ENCODE results near the gene JHY. TPM values are rescaled to one million over a fixed set of nuclear protein-coding genes. Genes with fewer than 3 reads are reported as not detected.

The JHY gene
- total RNA-seq, 1 experiment from 2014 or later: 4.8 TPM

DNA sequence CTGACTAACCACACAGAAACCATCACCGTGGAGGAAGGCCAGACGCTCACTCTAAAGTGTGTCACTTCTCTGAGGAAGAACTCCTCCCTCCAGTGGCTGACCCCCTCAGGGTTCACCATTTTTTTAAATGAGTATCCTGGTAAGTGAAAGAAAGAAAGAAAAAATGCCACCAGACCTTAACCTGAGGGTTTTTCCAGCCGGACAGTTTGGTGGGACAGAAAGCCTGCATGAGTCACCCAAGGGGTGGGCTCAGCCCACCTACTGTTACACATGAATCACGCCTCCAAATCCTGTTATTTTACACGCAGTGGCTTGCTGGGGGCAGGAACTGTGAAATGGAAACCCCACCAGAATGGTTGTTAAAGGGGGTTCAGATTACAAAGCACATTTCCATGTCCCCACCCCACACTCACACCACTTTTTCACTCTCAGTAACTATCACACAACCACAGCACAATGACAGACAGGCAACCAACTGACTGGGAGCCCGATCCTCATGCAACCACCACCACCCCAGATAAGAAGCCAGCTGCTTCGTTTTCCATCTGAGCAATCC is 32.4 kb upstream of the JHY start:
- H4K20me1 ChIP-seq (ENCODE audit: insufficient read depth): no peaks in the 10 kb centered on the region
- no peaks in the 10 kb centered on the region for H3K9me3 ChIP-seq (ENCODE audit: control insufficient read depth in 1 of 2, insufficient read depth in 1 of 2, low read depth in 1 of 2, low read length in 2 of 2)
- H3K4me1 ChIP-seq (ENCODE audit: control insufficient read depth in 1 of 2, insufficient read depth in 2 of 2, low read length in 2 of 2): peaks cover 0 to 22% of the 10 kb centered on the region in 2 experiments; a peak in 2 of 4 replicates
- no peaks in the 10 kb centered on the region for H3K9me2 ChIP-seq (ENCODE audit: insufficient read depth)
- H3K4me2 ChIP-seq (ENCODE audit: low read length): no peak overlapping the region
- no peak overlapping the region for H3K27ac ChIP-seq (ENCODE audit: low read depth, low read length)
- no peak for TF ChIP-seq EGR1 (IDR thresholded peaks at IDR 0.05; ENCODE audit: low read depth)
- ATAC-seq: no peak
- POLR2A ChIA-PET: no interaction called here
- no peak for DNase-seq (ENCODE audit: low read depth, low spot score)
- no TSS peak for BruUV-seq (replicated peaks)
- CTCF ChIA-PET: interaction anchor here (1.3 kb wide), 1 partner anchor 221 kb away, joined by 3 read pairs; no protein-coding TSS in a partner anchor
- RAD21 ChIA-PET (ENCODE audit: low non-redundant PET in 1 of 2, low total read pairs in 2 of 2, uncharacterized antibody in 2 of 2, unreplicated experiment in 2 of 2): no interaction called here
- H3K79me2 ChIP-seq (ENCODE audit: insufficient read depth, low read length): no peaks in the 10 kb centered on the region
- H2AFZ ChIP-seq (ENCODE audit: low read depth, low read length, poor library complexity, severe bottlenecking): peak overlapping the region; percentile 50
- no peaks in the 10 kb centered on the region for H3K36me3 ChIP-seq (ENCODE audit: control insufficient read depth in 1 of 2, insufficient read depth in 2 of 2, low read length in 2 of 2)
- intact Hi-C loops (cut with micrococcal nuclease): no loop called here
- H3K27me3 ChIP-seq (ENCODE audit: insufficient read depth, low read length): no peaks in the 10 kb centered on the region
- H3K4me3 ChIP-seq (replicated peaks in 1 of 2; ENCODE audit: low read depth in 1 of 2, low read length in 2 of 2): no peak overlapping the region
- H3K9ac ChIP-seq (ENCODE audit: low read length): no peak overlapping the region

DNA sequence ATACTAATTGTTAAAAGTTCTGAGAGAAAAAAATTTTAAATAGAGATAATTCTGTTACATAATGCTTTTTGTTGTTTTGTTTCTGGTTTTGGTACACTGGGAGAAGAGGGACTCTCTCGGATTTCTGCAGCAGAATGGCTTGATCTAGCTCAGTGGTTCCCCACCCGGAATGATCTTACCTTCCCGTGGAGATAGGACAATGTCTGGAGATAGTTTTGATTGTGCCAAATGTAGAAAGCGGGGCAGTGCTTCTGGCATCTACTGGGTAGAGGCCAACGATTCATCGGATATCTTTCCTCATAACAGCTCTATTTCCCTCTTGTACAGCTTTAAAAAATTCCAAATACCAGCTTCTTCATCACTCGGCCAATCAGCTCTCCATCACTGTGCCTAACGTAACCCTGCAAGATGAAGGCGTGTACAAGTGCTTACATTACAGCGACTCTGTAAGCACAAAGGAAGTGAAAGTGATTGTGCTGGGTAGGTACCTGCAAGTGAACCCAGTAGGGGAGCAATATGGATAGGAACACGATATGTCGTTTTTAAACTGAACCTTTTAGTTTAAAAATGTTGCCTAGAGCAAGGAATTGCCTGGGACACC is 31.1 kb upstream of the JHY start:
- ChIA-PET CTCF (interaction anchor here (1.0 to 3.0 kb wide), 6 partner anchors 30 to 223 kb away, joined by 3 to 31 read pairs (median 6); partner anchors contain the start of gene HSPA8), RAD21 (ENCODE audit: low non-redundant PET in 1 of 2, low total read pairs in 2 of 2, uncharacterized antibody in 2 of 2, unreplicated experiment in 2 of 2) (interaction anchor here (0.6 to 0.9 kb wide), 2 partner anchors 216 to 222 kb away, joined by 3 to 6 read pairs; no protein-coding TSS in a partner anchor), POLR2A (no interaction called here)
- H3K36me3 ChIP-seq (ENCODE audit: control insufficient read depth in 1 of 2, insufficient read depth in 2 of 2, low read length in 2 of 2): no peaks in the 10 kb centered on the region
- ATAC-seq: no peak
- H3K4me3 ChIP-seq (replicated peaks in 1 of 2; ENCODE audit: low read depth in 1 of 2, low read length in 2 of 2): no peak overlapping the region
- H3K79me2 ChIP-seq (ENCODE audit: insufficient read depth, low read length): no peaks in the 10 kb centered on the region
- no peak overlapping the region for H3K9ac ChIP-seq (ENCODE audit: low read length)
- H3K4me2 ChIP-seq (ENCODE audit: low read length): no peak overlapping the region
- H4K20me1 ChIP-seq (ENCODE audit: insufficient read depth): no peaks in the 10 kb centered on the region
- H3K4me1 ChIP-seq (ENCODE audit: control insufficient read depth in 1 of 2, insufficient read depth in 2 of 2, low read length in 2 of 2): peaks cover 3 to 28% of the 10 kb centered on the region in 2 experiments; a peak in 3 of 4 replicates
- TF ChIP-seq, protein P1, sequence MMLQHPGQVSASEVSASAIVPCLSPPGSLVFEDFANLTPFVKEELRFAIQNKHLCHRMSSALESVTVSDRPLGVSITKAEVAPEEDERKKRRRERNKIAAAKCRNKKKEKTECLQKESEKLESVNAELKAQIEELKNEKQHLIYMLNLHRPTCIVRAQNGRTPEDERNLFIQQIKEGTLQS (IDR thresholded peaks at IDR 0.05): no peak
- TF ChIP-seq RAD21 (IDR thresholded peaks at IDR 0.05; ENCODE audit: low read depth): no peak
- TF ChIP-seq EGR1 (IDR thresholded peaks at IDR 0.05; ENCODE audit: low read depth): no peak
- TF ChIP-seq JUND (IDR thresholded peaks at IDR 0.05): no peak
- TF ChIP-seq SRF (IDR thresholded peaks at IDR 0.05; ENCODE audit: low read depth): no peak
- TF ChIP-seq, protein P2, sequence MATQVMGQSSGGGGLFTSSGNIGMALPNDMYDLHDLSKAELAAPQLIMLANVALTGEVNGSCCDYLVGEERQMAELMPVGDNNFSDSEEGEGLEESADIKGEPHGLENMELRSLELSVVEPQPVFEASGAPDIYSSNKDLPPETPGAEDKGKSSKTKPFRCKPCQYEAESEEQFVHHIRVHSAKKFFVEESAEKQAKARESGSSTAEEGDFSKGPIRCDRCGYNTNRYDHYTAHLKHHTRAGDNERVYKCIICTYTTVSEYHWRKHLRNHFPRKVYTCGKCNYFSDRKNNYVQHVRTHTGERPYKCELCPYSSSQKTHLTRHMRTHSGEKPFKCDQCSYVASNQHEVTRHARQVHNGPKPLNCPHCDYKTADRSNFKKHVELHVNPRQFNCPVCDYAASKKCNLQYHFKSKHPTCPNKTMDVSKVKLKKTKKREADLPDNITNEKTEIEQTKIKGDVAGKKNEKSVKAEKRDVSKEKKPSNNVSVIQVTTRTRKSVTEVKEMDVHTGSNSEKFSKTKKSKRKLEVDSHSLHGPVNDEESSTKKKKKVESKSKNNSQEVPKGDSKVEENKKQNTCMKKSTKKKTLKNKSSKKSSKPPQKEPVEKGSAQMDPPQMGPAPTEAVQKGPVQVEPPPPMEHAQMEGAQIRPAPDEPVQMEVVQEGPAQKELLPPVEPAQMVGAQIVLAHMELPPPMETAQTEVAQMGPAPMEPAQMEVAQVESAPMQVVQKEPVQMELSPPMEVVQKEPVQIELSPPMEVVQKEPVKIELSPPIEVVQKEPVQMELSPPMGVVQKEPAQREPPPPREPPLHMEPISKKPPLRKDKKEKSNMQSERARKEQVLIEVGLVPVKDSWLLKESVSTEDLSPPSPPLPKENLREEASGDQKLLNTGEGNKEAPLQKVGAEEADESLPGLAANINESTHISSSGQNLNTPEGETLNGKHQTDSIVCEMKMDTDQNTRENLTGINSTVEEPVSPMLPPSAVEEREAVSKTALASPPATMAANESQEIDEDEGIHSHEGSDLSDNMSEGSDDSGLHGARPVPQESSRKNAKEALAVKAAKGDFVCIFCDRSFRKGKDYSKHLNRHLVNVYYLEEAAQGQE (IDR thresholded peaks at IDR 0.05; ENCODE audit: low read depth): no peak
- no peak for TF ChIP-seq SIN3A (IDR thresholded peaks at IDR 0.05; ENCODE audit: low read depth)
- no peak for TF ChIP-seq CBX3 (IDR thresholded peaks at IDR 0.05; ENCODE audit: low read depth)
- TF ChIP-seq ZFX (IDR thresholded peaks at IDR 0.05): no peak
- TF ChIP-seq, protein P3, sequence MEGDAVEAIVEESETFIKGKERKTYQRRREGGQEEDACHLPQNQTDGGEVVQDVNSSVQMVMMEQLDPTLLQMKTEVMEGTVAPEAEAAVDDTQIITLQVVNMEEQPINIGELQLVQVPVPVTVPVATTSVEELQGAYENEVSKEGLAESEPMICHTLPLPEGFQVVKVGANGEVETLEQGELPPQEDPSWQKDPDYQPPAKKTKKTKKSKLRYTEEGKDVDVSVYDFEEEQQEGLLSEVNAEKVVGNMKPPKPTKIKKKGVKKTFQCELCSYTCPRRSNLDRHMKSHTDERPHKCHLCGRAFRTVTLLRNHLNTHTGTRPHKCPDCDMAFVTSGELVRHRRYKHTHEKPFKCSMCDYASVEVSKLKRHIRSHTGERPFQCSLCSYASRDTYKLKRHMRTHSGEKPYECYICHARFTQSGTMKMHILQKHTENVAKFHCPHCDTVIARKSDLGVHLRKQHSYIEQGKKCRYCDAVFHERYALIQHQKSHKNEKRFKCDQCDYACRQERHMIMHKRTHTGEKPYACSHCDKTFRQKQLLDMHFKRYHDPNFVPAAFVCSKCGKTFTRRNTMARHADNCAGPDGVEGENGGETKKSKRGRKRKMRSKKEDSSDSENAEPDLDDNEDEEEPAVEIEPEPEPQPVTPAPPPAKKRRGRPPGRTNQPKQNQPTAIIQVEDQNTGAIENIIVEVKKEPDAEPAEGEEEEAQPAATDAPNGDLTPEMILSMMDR (IDR thresholded peaks at IDR 0.05 in 2 of 3, conservative IDR thresholded peaks at IDR 0.05 in 1 of 3; ENCODE audit: borderline replicate concordance in 1 of 3, insufficient read depth in 1 of 3, low read depth in 2 of 3, low read length in 2 of 3): no peak
- TF ChIP-seq ZNF274 (IDR thresholded peaks at IDR 0.05; ENCODE audit: low read depth, low read length): no peak
- TF ChIP-seq POLR2A (IDR thresholded peaks at IDR 0.05; ENCODE audit: borderline replicate concordance, extremely low read depth, insufficient read depth, insufficient read length): no peak
- TF ChIP-seq, protein P4, sequence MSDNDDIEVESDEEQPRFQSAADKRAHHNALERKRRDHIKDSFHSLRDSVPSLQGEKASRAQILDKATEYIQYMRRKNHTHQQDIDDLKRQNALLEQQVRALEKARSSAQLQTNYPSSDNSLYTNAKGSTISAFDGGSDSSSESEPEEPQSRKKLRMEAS (IDR thresholded peaks at IDR 0.05): no peak
- no peak for TF ChIP-seq EZH2phosphoT487 (IDR thresholded peaks at IDR 0.05; ENCODE audit: borderline replicate concordance)
- TF ChIP-seq POLR2AphosphoS5 (IDR thresholded peaks at IDR 0.05; ENCODE audit: low read depth, low read length): no peak
- H3K9me3 ChIP-seq (ENCODE audit: control insufficient read depth in 1 of 2, insufficient read depth in 1 of 2, low read depth in 1 of 2, low read length in 2 of 2): no peaks in the 10 kb centered on the region
- no peak for DNase-seq (ENCODE audit: low read depth, low spot score)
- no peaks in the 10 kb centered on the region for H3K9me2 ChIP-seq (ENCODE audit: insufficient read depth)
- intact Hi-C loops (cut with micrococcal nuclease): no loop called here
- H3K27me3 ChIP-seq (ENCODE audit: insufficient read depth, low read length): no peaks in the 10 kb centered on the region
- peak overlapping the region; percentile 8 for H2AFZ ChIP-seq (ENCODE audit: low read depth, low read length, poor library complexity, severe bottlenecking)
- no peak overlapping the region for H3K27ac ChIP-seq (ENCODE audit: low read depth, low read length)
- BruUV-seq (replicated peaks): no TSS peak
